Fibroblast of mammary gland (primary cell): ENCODE results near the gene FNBP1.
"Not testable (repeated sequence)": the region's sequence is repeated elsewhere in the genome, so short reads cannot be mapped to it uniquely, and the experiment has no call there.

ENCODE experiments used
- DNase-seq: peaks from one replicate; pipeline ENCODE4 v3.0.0-alpha.2; 2010; ENCODE audit warnings: low read depth
- H3K4me3 ChIP-seq: 2 replicates; pipeline ENCODE4 v1.5.1; 2011; ENCODE audit warnings: low read depth, mild to moderate bottlenecking, low read length, moderate library complexity; ENCODE audit not compliant: control insufficient read depth
- TF ChIP-seq, protein P1 (sequence below): conservative IDR thresholded peaks from 2 replicates; pipeline ENCODE4 v1.5.1; 2011; ENCODE audit warnings: low read depth, low read length, inconsistent platforms; ENCODE audit not compliant: control insufficient read depth, insufficient read depth

FNBP1 gene

GRCh38 chr9:130013326-130013725 is 29.7 kb downstream of the FNBP1 start:
- no peak overlapping the region for H3K4me3 ChIP-seq
- DNase-seq = no peak
- TF ChIP-seq, protein P1, sequence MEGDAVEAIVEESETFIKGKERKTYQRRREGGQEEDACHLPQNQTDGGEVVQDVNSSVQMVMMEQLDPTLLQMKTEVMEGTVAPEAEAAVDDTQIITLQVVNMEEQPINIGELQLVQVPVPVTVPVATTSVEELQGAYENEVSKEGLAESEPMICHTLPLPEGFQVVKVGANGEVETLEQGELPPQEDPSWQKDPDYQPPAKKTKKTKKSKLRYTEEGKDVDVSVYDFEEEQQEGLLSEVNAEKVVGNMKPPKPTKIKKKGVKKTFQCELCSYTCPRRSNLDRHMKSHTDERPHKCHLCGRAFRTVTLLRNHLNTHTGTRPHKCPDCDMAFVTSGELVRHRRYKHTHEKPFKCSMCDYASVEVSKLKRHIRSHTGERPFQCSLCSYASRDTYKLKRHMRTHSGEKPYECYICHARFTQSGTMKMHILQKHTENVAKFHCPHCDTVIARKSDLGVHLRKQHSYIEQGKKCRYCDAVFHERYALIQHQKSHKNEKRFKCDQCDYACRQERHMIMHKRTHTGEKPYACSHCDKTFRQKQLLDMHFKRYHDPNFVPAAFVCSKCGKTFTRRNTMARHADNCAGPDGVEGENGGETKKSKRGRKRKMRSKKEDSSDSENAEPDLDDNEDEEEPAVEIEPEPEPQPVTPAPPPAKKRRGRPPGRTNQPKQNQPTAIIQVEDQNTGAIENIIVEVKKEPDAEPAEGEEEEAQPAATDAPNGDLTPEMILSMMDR = no peak

DNA sequence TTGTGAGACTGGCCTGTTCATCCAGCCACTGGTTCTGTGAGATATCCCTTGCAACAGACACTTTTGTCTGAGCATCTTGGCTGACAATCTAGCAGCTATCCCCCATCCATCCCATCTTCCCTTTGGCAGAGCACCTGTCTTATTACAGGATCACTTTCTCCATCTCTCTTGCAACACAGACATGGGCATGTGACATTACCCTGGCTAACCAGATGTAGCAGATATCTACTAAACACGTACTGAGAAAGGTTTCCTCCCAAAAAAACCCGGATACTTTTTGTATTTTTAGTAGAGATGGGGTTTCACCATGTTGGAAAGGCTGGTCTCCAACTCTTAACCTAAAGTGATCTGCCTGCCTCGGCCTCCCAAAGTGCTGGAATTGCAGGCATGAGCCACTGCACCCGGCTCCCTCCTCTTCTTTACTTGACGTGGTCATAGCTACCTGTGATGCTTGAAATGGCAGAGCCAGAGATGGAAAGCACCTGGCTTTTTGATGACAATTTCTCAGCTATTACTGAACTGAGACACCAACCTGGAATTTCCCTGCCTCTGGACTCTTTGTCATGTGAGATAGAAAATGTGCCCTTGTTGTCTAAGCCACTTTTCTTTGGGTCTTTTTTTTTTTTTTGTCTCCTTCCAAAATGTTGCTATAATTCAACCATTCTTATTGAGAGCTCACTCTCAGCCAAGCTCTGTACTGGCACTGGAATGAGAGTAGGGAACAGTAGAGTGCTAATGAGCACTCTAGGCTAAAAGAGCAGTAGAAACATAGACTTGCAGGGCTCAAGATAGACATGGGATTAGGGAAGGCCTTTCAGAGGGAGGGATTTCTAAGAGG is 32.6 kb downstream of the FNBP1 start:
- DNase-seq = no peak
- TF ChIP-seq, protein P1 = no peak
- H3K4me3 ChIP-seq = no peak overlapping the region

GRCh38 chr9:130009546-130009945 is 33.4 kb downstream of the FNBP1 start:
- not testable (repeated sequence) for DNase-seq, H3K4me3 ChIP-seq

GRCh38 chr9:130008538-130008937 is 34.5 kb downstream of the FNBP1 start:
- DNase-seq = no peak
- TF ChIP-seq, protein P1 = no peak
- no peak overlapping the region for H3K4me3 ChIP-seq

DNA sequence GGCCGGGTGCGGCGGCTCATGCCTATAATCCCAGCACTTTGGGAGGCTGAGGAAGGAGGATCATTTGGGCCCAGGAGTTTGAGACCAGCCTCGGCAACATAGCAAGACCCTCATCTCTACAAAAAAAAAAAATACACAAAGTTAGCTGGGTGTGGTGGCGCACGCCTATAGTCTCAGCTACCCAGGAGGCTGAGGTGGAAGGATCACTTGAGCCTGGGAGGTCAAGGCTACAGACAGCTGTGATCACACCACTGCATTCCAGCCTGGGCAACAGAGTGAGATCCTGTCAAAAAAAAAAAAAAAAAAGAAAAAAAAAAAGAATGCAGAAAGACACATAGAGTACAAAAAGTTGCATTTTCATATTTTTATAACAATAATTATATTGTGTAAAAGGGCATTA is 36.0 kb downstream of the FNBP1 start:
- DNase-seq, H3K4me3 ChIP-seq: not testable (repeated sequence)

DNA sequence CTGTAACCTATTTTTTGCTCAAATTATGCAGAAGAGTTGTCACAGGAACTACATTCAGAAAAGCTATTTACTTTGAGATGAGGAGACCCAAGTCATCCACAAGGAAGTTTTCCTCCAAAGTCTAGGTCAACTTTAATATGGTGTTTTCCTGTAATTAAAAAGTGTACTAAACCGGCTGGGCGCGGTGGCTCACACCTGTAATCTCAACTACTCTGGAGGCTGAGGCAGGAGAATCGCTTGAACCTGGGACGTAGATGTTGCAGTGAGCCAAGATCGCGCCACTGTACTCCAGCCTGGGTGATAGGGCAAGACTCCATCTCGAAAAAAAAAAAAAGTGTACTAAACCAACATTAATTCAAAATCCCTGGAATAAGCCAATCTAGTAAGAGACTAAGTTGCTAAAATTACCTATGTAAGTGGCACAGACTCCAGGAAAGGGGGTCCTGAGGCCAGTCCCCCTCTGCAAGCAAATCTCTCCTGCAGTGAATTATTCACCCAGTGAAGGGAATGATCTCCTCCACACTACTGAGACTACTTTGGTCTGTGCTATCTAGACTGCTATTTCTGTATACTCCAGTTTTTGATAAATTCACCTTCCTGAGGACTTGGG is 38.9 kb downstream of the FNBP1 start:
- H3K4me3 ChIP-seq = no peak overlapping the region
- TF ChIP-seq, protein P1 = no peak
- no peak for DNase-seq

- no peak overlapping the region for H3K4me3 ChIP-seq
- DNase-seq = no peak
- TF ChIP-seq, protein P1 = no peak
Measured at GRCh38 chr9:130002320-130002719, 40.7 kb downstream of the FNBP1 start.
